MM.1S (cell line): ENCODE measurements around the gene SEC14L2.
A peak's percentile ranks its signal among the peaks of the same experiment; 100 is the strongest.

Experiments
- EZH2 ChIP-seq: fragments of 300-600 bp; sonication (generic); optimal IDR thresholded peaks from 2 replicates; pipeline ENCODE3; 2017; ENCODE audit warnings: low read depth, mild to moderate bottlenecking, antibody characterized with exemption, low read length, mixed read lengths
- EZH2phosphoT487 ChIP-seq: fragments of 300-600 bp; sonication (generic); IDR thresholded peaks from 2 replicates; pipeline ENCODE4 v1.6.1; 2018; ENCODE audit warnings: antibody characterized with exemption, low read length
- TF ChIP-seq, protein P1 (sequence below): fragments of 300-600 bp; sonication (generic); IDR thresholded peaks from 2 replicates; pipeline ENCODE4 v1.5.1; 2016; ENCODE audit warnings: antibody characterized with exemption, low read length, mixed read lengths

DNA sequence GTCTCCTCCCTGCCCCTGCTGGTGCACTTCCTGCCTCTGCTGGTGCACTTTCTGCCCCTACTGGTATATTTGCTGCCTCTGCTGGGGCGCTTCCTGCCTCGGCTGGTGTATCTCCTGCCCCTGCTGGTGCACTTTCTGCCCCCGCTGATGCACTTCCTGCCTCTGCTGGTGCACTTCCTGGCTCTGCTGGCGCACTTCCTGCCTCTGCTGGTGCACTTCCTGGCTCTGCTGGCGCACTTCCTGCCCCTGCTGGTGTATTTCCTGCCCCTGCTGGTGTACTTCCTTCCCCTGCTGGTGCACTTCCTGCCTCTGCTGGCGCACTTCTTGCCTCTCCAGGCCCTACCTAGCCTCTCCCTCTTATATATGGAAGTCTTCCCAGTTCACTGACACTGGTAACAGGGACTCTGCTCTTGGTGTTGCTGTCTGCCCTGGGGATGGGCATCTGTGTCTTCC lies 38.9 kb downstream of the SEC14L2 start:
- TF ChIP-seq, protein P1, sequence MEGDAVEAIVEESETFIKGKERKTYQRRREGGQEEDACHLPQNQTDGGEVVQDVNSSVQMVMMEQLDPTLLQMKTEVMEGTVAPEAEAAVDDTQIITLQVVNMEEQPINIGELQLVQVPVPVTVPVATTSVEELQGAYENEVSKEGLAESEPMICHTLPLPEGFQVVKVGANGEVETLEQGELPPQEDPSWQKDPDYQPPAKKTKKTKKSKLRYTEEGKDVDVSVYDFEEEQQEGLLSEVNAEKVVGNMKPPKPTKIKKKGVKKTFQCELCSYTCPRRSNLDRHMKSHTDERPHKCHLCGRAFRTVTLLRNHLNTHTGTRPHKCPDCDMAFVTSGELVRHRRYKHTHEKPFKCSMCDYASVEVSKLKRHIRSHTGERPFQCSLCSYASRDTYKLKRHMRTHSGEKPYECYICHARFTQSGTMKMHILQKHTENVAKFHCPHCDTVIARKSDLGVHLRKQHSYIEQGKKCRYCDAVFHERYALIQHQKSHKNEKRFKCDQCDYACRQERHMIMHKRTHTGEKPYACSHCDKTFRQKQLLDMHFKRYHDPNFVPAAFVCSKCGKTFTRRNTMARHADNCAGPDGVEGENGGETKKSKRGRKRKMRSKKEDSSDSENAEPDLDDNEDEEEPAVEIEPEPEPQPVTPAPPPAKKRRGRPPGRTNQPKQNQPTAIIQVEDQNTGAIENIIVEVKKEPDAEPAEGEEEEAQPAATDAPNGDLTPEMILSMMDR = peak; percentile 32
- TF ChIP-seq EZH2 = no peak
- TF ChIP-seq EZH2phosphoT487 = no peak
